GM18520 (cell line): ENCODE data around the gene PREX1.

Source experiments
- ATAC-seq: cut with Tn5 transposase; IDR thresholded peaks from one replicate; pipeline ENCODE4 v1.9.1; 2021; ENCODE audit not compliant: unreplicated experiment

PREX1 gene

GRCh38 chr20:48722002-48722731 lies 105.6 kb downstream of the PREX1 start:
- no peak for ATAC-seq

GRCh38 chr20:48721324-48722001 lies 106.3 kb downstream of the PREX1 start:
- no peak for ATAC-seq

- ATAC-seq, result no peak
Measured at GRCh38 chr20:48720256-48720985, 107.4 kb downstream of the PREX1 start.

GRCh38 chr20:48719598-48720255 lies 108.1 kb downstream of the PREX1 start:
- ATAC-seq, result no peak

GRCh38 chr20:48718786-48719578 lies 108.8 kb downstream of the PREX1 start:
- no peak for ATAC-seq

GRCh38 chr20:48717680-48718223 lies 110.0 kb downstream of the PREX1 start:
- ATAC-seq, result no peak

GRCh38 chr20:48717095-48717672 lies 110.6 kb downstream of the PREX1 start:
- no peak for ATAC-seq

GRCh38 chr20:48716541-48716940 lies 111.3 kb downstream of the PREX1 start:
- no peak for ATAC-seq

- ATAC-seq, result no peak
Measured at GRCh38 chr20:48716086-48716485, 111.7 kb downstream of the PREX1 start.

- ATAC-seq, result no peak
Measured at GRCh38 chr20:48714764-48715163, 113.0 kb downstream of the PREX1 start.

- no peak for ATAC-seq
Measured at GRCh38 chr20:48711696-48712464, 115.9 kb downstream of the PREX1 start.

GRCh38 chr20:48711044-48711428 lies 116.8 kb downstream of the PREX1 start:
- no peak for ATAC-seq

- ATAC-seq, result no peak
Measured at GRCh38 chr20:48710341-48711043, 117.3 kb downstream of the PREX1 start.

GRCh38 chr20:48709744-48710143 lies 118.1 kb downstream of the PREX1 start:
- no peak for ATAC-seq

- ATAC-seq, result no peak
Measured at GRCh38 chr20:48709058-48709691, 118.6 kb downstream of the PREX1 start.

- ATAC-seq, result no peak
Measured at GRCh38 chr20:48708630-48709029, 119.2 kb downstream of the PREX1 start.

GRCh38 chr20:48708116-48708515 lies 119.7 kb downstream of the PREX1 start:
- ATAC-seq, result no peak

GRCh38 chr20:48706710-48707365 lies 121.0 kb downstream of the PREX1 start:
- no peak for ATAC-seq
